Ishikawa (cell line): ENCODE results near the gene KLHL12.

Experiments used
- CEBPB ChIP-seq: IDR thresholded peaks from 2 replicates; pipeline ENCODE4 v1.6.1; 2012
- EGR1 ChIP-seq: IDR thresholded peaks from 2 replicates; pipeline ENCODE4 v1.6.1; 2012
- EP300 ChIP-seq: IDR thresholded peaks from 2 replicates; pipeline ENCODE4 v1.6.1; 2012; ENCODE audit warnings: borderline replicate concordance
- FOXM1 ChIP-seq: IDR thresholded peaks from 2 replicates; pipeline ENCODE4 v1.6.1; 2012; ENCODE audit warnings: low read depth, borderline replicate concordance
- MAX ChIP-seq: IDR thresholded peaks from 2 replicates; pipeline ENCODE4 v1.6.1; 2012
- NFIC ChIP-seq: IDR thresholded peaks from 2 replicates; pipeline ENCODE4 v1.6.1; 2012
- RAD21 ChIP-seq: IDR thresholded peaks from 2 replicates; pipeline ENCODE4 v1.6.1; 2012; ENCODE audit warnings: low read depth
- REST ChIP-seq: IDR thresholded peaks from 2 replicates; pipeline ENCODE4 v1.6.1; 2012; ENCODE audit warnings: low read depth, mild to moderate bottlenecking
- TAF1 ChIP-seq: IDR thresholded peaks from 2 replicates; pipeline ENCODE4 v1.6.1; 2012; ENCODE audit warnings: low read depth, mild to moderate bottlenecking
- TCF12 ChIP-seq: IDR thresholded peaks from 2 replicates; pipeline ENCODE4 v1.6.1; 2012; ENCODE audit warnings: low read depth
- TEAD4 ChIP-seq: IDR thresholded peaks from 2 replicates; pipeline ENCODE4 v1.6.1; 2012
- USF1 ChIP-seq: IDR thresholded peaks from 2 replicates; pipeline ENCODE4 v1.6.1; 2012
- YY1 ChIP-seq: IDR thresholded peaks from 2 replicates; pipeline ENCODE4 v1.6.1; 2012; ENCODE audit warnings: low read depth
- ZBTB7A ChIP-seq: IDR thresholded peaks from 2 replicates; pipeline ENCODE4 v1.6.1; 2012; ENCODE audit warnings: low read depth

DNA sequence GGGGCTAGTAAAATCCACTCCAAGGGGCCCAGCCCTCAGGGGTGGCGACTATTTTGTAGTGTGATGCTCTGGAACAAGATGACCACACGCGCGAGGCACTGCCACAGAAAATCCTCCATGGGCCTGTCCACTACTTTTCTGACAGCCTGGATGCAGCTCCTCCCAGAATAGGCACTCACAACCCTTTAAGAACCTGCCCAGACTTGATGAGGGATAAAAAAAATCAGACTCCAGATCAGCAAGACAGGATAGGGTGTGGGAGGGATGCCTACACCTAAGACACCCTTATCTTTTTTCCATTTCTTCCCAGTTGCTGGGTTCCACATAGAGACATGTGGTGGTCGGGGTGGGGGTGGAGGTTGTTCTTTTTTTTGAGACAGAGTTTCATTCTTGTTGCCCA, 82.8 kb downstream of the KLHL12 start:
- no peak for TF ChIP-seq REST
- TF ChIP-seq NFIC: no peak
- no peak for TF ChIP-seq FOXM1
- TF ChIP-seq TAF1: no peak
- no peak for TF ChIP-seq TCF12
- no peak for TF ChIP-seq CEBPB
- TF ChIP-seq RAD21: no peak
- no peak for TF ChIP-seq USF1
- no peak for TF ChIP-seq EGR1
- no peak for TF ChIP-seq ZBTB7A
- no peak for TF ChIP-seq YY1
- TF ChIP-seq EP300: no peak
- no peak for TF ChIP-seq MAX
- no peak for TF ChIP-seq TEAD4
